DOHH2 (cell line): Measurements from ENCODE around the gene AFAP1.

Experiments used
- H3F3A ChIP-seq: fragments of 200-600 bp; sonication (generic), shearing (Covaris generic); 2 replicates; pipeline ENCODE4 v1.6.0; 2016; ENCODE audit warnings: antibody characterized with exemption, mild to moderate bottlenecking; ENCODE audit not compliant: control insufficient read depth, insufficient read depth
- H3K27ac ChIP-seq: fragments of 200-600 bp; sonication (generic); 2 replicates; pipeline ENCODE4 v1.5.1; 2014; ENCODE audit warnings: low read depth, mild to moderate bottlenecking, low read length, moderate library complexity
- H3K27me3 ChIP-seq: fragments of 200-600 bp; sonication (generic); 2 replicates; pipeline ENCODE4 v1.6.1; 2014; ENCODE audit warnings: mild to moderate bottlenecking, low read length, mixed read lengths; ENCODE audit not compliant: control insufficient read depth
- H3K36me3 ChIP-seq: fragments of 200-600 bp; sonication (generic); 2 replicates; pipeline ENCODE4 v1.6.1; 2014; ENCODE audit warnings: mild to moderate bottlenecking, low read length, moderate library complexity, mixed read lengths; ENCODE audit not compliant: control insufficient read depth
- H3K4me1 ChIP-seq: fragments of 200-600 bp; sonication (generic); 2 replicates; pipeline ENCODE4 v1.6.1; 2014; ENCODE audit warnings: mild to moderate bottlenecking, low read length, mixed read lengths; ENCODE audit not compliant: control insufficient read depth
- H3K4me2 ChIP-seq: fragments of 200-600 bp; sonication (generic); 2 replicates; pipeline ENCODE4 v1.6.0; 2014; ENCODE audit warnings: mild to moderate bottlenecking, low read length, moderate library complexity
- H3K4me3 ChIP-seq: fragments of 200-600 bp; sonication (generic); 2 replicates; pipeline ENCODE4 v1.5.1; 2014; ENCODE audit warnings: mild to moderate bottlenecking, low read length, mixed read lengths
- H3K79me2 ChIP-seq: fragments of 200-600 bp; sonication (generic); 2 replicates; pipeline ENCODE4 v1.6.1; 2014; ENCODE audit warnings: mild to moderate bottlenecking, low read length, mixed read lengths; ENCODE audit not compliant: control insufficient read depth
- H3K9me2 ChIP-seq: fragments of 200-600 bp; sonication (generic); replicated peaks from 2 replicates; pipeline ENCODE4 v1.6.1; 2014; ENCODE audit warnings: mild to moderate bottlenecking, low read length, mixed read lengths; ENCODE audit not compliant: control insufficient read depth
- H3K9me3 ChIP-seq: fragments of 200-600 bp; sonication (generic); 2 replicates; pipeline ENCODE4 v1.6.1; 2014; ENCODE audit warnings: antibody characterized with exemption, low read length, mixed read lengths; ENCODE audit not compliant: control insufficient read depth, insufficient read depth
- H4K20me1 ChIP-seq: fragments of 200-600 bp; sonication (generic); 2 replicates; pipeline ENCODE4 v1.6.0; 2014; ENCODE audit warnings: low read depth, mild to moderate bottlenecking, antibody characterized with exemption, low read length, moderate library complexity; ENCODE audit not compliant: control insufficient read depth, insufficient read depth
- EZH2phosphoT487 ChIP-seq: fragments of 200-600 bp; sonication (generic); IDR thresholded peaks from 2 replicates; pipeline ENCODE4 v1.6.1; 2017; ENCODE audit warnings: borderline replicate concordance, mild to moderate bottlenecking, antibody characterized with exemption, low read length, moderate library complexity, mixed read lengths
- TF ChIP-seq, protein P1 (sequence below): fragments of 200-600 bp; sonication (generic); IDR thresholded peaks from one replicate; pipeline ENCODE4 v1.5.1; 2014; ENCODE audit warnings: antibody characterized with exemption, mild to moderate bottlenecking, low read depth, low read length; ENCODE audit not compliant: poor library complexity, severe bottlenecking

The AFAP1 gene

DNA sequence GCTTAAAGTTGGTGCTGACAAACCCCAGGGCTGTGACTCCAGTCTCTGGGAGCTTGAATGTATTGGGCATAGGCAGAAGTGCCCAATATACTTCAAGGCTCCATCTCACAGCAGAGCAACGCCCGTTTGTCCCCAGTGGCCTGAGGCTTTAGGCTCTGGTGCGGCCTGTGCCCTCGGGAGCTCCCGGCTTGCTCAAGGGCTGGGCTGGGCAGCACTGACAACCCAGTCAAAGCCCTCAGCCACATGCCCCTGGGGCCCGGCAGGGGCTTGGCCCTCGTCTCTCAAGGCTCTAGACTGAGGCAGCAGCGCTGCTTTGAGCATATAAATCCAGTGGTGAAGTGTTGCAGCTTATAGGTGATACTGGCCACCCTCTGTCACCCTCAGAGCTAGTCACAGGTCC is 203.7 kb downstream of the AFAP1 start:
- Histone ChIP-seq H4K20me1 (no peaks in the 10 kb centered on the region), H3K9me3 (no peaks in the 10 kb centered on the region), H3K36me3 (no peaks in the 10 kb centered on the region), H3F3A (no peaks in the 10 kb centered on the region), H3K4me3 (no peak overlapping the region), H3K27me3 (no peaks in the 10 kb centered on the region), H3K27ac (no peak overlapping the region), H3K79me2 (no peaks in the 10 kb centered on the region), H3K4me1 (no peaks in the 10 kb centered on the region), H3K9me2 (no peaks in the 10 kb centered on the region), H3K4me2 (no peak overlapping the region)
- TF ChIP-seq EZH2phosphoT487, result no peak
- TF ChIP-seq, protein P1, sequence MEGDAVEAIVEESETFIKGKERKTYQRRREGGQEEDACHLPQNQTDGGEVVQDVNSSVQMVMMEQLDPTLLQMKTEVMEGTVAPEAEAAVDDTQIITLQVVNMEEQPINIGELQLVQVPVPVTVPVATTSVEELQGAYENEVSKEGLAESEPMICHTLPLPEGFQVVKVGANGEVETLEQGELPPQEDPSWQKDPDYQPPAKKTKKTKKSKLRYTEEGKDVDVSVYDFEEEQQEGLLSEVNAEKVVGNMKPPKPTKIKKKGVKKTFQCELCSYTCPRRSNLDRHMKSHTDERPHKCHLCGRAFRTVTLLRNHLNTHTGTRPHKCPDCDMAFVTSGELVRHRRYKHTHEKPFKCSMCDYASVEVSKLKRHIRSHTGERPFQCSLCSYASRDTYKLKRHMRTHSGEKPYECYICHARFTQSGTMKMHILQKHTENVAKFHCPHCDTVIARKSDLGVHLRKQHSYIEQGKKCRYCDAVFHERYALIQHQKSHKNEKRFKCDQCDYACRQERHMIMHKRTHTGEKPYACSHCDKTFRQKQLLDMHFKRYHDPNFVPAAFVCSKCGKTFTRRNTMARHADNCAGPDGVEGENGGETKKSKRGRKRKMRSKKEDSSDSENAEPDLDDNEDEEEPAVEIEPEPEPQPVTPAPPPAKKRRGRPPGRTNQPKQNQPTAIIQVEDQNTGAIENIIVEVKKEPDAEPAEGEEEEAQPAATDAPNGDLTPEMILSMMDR, result no peak

DNA sequence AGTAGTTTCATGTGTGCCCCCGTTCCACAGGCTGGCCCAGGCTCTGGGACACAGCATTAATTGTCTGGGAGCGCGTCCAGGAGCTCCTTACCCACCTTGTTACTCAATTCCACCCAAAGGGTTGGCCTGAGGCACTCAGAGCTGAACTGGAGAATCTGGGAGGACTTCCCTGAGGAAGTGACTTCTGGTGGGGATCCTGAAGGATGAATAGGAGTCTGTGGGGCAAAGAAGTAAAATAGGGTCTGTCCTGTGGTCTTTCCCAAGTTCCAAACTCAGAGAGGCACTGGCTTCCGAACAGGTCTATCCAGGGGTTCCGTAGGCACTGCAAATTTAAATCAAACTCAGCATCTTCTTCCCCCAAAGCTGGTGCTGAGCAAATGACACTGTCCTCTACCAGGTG is 204.3 kb downstream of the AFAP1 start:
- no peaks in the 10 kb centered on the region for H3K36me3 ChIP-seq
- no peak overlapping the region for H3K4me2 ChIP-seq
- H3K4me1 ChIP-seq, result no peaks in the 10 kb centered on the region
- no peaks in the 10 kb centered on the region for H3K27me3 ChIP-seq
- TF ChIP-seq, protein P1, result no peak
- no peak for TF ChIP-seq EZH2phosphoT487
- no peak overlapping the region for H3K27ac ChIP-seq
- no peaks in the 10 kb centered on the region for H3K79me2 ChIP-seq
- no peak overlapping the region for H3K4me3 ChIP-seq
- H4K20me1 ChIP-seq, result no peaks in the 10 kb centered on the region
- H3K9me2 ChIP-seq, result no peaks in the 10 kb centered on the region
- H3F3A ChIP-seq, result no peaks in the 10 kb centered on the region
- no peaks in the 10 kb centered on the region for H3K9me3 ChIP-seq

GRCh38 chr4:7734651-7735260 is 204.9 kb downstream of the AFAP1 start:
- H4K20me1 ChIP-seq, result no peaks in the 10 kb centered on the region

More at GRCh38 chr4:7734651-7735260, 204.9 kb downstream of the AFAP1 start:
- no peaks in the 10 kb centered on the region for H3K27me3 ChIP-seq
- no peaks in the 10 kb centered on the region for H3F3A ChIP-seq
- no peak overlapping the region for H3K4me2 ChIP-seq
- no peaks in the 10 kb centered on the region for H3K4me1 ChIP-seq
- H3K4me3 ChIP-seq, result no peak overlapping the region
- no peaks in the 10 kb centered on the region for H3K79me2 ChIP-seq
- no peaks in the 10 kb centered on the region for H3K9me2 ChIP-seq
- no peaks in the 10 kb centered on the region for H3K9me3 ChIP-seq
- no peaks in the 10 kb centered on the region for H3K36me3 ChIP-seq
- TF ChIP-seq, protein P1, result no peak
- TF ChIP-seq EZH2phosphoT487, result no peak
- no peak overlapping the region for H3K27ac ChIP-seq
